ENCODE data around the gene HLF.

HLF gene

GRCh38 chr17:55279788-55280187 lies 15.0 kb downstream of the HLF start:
- no peak for DNase-seq
- no peaks in the 10 kb centered on the region for H3K27me3 ChIP-seq (ENCODE audit: insufficient read depth, low read depth, severe bottlenecking)
- no peaks in the 10 kb centered on the region for H3K9me3 ChIP-seq (ENCODE audit: severe bottlenecking)
- TF ChIP-seq, protein P1, sequence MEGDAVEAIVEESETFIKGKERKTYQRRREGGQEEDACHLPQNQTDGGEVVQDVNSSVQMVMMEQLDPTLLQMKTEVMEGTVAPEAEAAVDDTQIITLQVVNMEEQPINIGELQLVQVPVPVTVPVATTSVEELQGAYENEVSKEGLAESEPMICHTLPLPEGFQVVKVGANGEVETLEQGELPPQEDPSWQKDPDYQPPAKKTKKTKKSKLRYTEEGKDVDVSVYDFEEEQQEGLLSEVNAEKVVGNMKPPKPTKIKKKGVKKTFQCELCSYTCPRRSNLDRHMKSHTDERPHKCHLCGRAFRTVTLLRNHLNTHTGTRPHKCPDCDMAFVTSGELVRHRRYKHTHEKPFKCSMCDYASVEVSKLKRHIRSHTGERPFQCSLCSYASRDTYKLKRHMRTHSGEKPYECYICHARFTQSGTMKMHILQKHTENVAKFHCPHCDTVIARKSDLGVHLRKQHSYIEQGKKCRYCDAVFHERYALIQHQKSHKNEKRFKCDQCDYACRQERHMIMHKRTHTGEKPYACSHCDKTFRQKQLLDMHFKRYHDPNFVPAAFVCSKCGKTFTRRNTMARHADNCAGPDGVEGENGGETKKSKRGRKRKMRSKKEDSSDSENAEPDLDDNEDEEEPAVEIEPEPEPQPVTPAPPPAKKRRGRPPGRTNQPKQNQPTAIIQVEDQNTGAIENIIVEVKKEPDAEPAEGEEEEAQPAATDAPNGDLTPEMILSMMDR (IDR thresholded peaks at IDR 0.05; ENCODE audit: low read depth, low read length): no peak
- H3K4me3 ChIP-seq (ENCODE audit: low read depth, low read length): no peak overlapping the region
- no peak overlapping the region for H3K27ac ChIP-seq
- H3K36me3 ChIP-seq: no peaks in the 10 kb centered on the region

- Histone ChIP-seq H3K27me3 (ENCODE audit: insufficient read depth, low read depth, severe bottlenecking) (no peaks in the 10 kb centered on the region), H3K36me3 (no peaks in the 10 kb centered on the region), H3K27ac (no peak overlapping the region), H3K4me3 (ENCODE audit: low read depth, low read length) (no peak overlapping the region), H3K9me3 (ENCODE audit: severe bottlenecking) (no peaks in the 10 kb centered on the region)
- DNase-seq: no peak
- TF ChIP-seq, protein P1 (IDR thresholded peaks at IDR 0.05; ENCODE audit: low read depth, low read length): no peak
These were observed 15.5 kb downstream of the HLF start for GRCh38 chr17:55280212-55280611.

GRCh38 chr17:55281649-55282378 lies 17.1 kb downstream of the HLF start:
- TF ChIP-seq, protein P1 (IDR thresholded peaks at IDR 0.05; ENCODE audit: low read depth, low read length): no peak
- H3K27ac ChIP-seq: no peak overlapping the region
- no peaks in the 10 kb centered on the region for H3K9me3 ChIP-seq (ENCODE audit: severe bottlenecking)
- no peak overlapping the region for H3K4me3 ChIP-seq (ENCODE audit: low read depth, low read length)
- H3K27me3 ChIP-seq (ENCODE audit: insufficient read depth, low read depth, severe bottlenecking): no peaks in the 10 kb centered on the region
- H3K36me3 ChIP-seq: no peaks in the 10 kb centered on the region
- DNase-seq: no peak

- no peak overlapping the region for H3K27ac ChIP-seq
- no peaks in the 10 kb centered on the region for H3K27me3 ChIP-seq (ENCODE audit: insufficient read depth, low read depth, severe bottlenecking)
- TF ChIP-seq, protein P1 (IDR thresholded peaks at IDR 0.05; ENCODE audit: low read depth, low read length): no peak
- no peaks in the 10 kb centered on the region for H3K9me3 ChIP-seq (ENCODE audit: severe bottlenecking)
- no peak overlapping the region for H3K4me3 ChIP-seq (ENCODE audit: low read depth, low read length)
- no peak for DNase-seq
- no peaks in the 10 kb centered on the region for H3K36me3 ChIP-seq
These were observed 17.6 kb downstream of the HLF start for GRCh38 chr17:55282379-55282702.

GRCh38 chr17:55282741-55283140 lies 18.0 kb downstream of the HLF start:
- H3K27ac ChIP-seq: no peak overlapping the region
- H3K36me3 ChIP-seq: no peaks in the 10 kb centered on the region
- H3K4me3 ChIP-seq (ENCODE audit: low read depth, low read length): no peak overlapping the region
- TF ChIP-seq, protein P1 (IDR thresholded peaks at IDR 0.05; ENCODE audit: low read depth, low read length): no peak
- DNase-seq: no peak
- no peaks in the 10 kb centered on the region for H3K27me3 ChIP-seq (ENCODE audit: insufficient read depth, low read depth, severe bottlenecking)
- no peaks in the 10 kb centered on the region for H3K9me3 ChIP-seq (ENCODE audit: severe bottlenecking)
